Neural progenitor cell (in vitro differentiated cells): ENCODE measurements around the gene ARHGEF5.
"Not testable (repeated sequence)": the region's sequence is repeated elsewhere in the genome, so short reads cannot be mapped to it uniquely, and the experiment has no call there.

Source experiments
- CTCF ChIP-seq: fragments of 200-600 bp; sonication (generic); IDR thresholded peaks from 2 replicates; pipeline ENCODE4 v1.5.1; 2017; ENCODE audit warnings: antibody characterized with exemption, mild to moderate bottlenecking
- EZH2 ChIP-seq: fragments of 200-600 bp; sonication (generic); IDR thresholded peaks from 2 replicates; pipeline ENCODE4 v1.6.1; 2017; ENCODE audit warnings: antibody characterized with exemption, mild to moderate bottlenecking, moderate library complexity
- EZH2phosphoT487 ChIP-seq: fragments of 200-600 bp; sonication (generic); IDR thresholded peaks from 2 replicates; pipeline ENCODE4 v1.6.1; 2017; ENCODE audit warnings: antibody characterized with exemption

GRCh38 chr7:144348625-144349024 lies 6.6 kb upstream of the ARHGEF5 start:
- TF ChIP-seq EZH2phosphoT487, CTCF, EZH2: not testable (repeated sequence)
